ENCODE data around the gene MRAP.
"Not testable (repeated sequence)": the region's sequence is repeated elsewhere in the genome, so short reads cannot be mapped to it uniquely, and the experiment has no call there.

The MRAP gene

GRCh38 chr21:32298658-32299081 is at the start of gene MRAP:
Gene MRAP (plus strand): TSS chr21:32298855. CDS start chr21:32298972, 117 bp downstream.
- DNase-seq (ENCODE audit: low read depth) = no peak

- no peak for DNase-seq (ENCODE audit: low read depth)
Measured at GRCh38 chr21:32249511-32250280, 49.0 kb upstream of the MRAP start.

- DNase-seq (ENCODE audit: low read depth) = no peak
Measured at GRCh38 chr21:32252136-32252535, 46.5 kb upstream of the MRAP start.

GRCh38 chr21:32253215-32253641 is 45.4 kb upstream of the MRAP start:
- no peak for DNase-seq (ENCODE audit: low read depth)

- DNase-seq (ENCODE audit: low read depth) = no peak
Measured at GRCh38 chr21:32256251-32256650, 42.4 kb upstream of the MRAP start.

- no peak for DNase-seq (ENCODE audit: low read depth)
Measured at GRCh38 chr21:32256873-32257620, 41.6 kb upstream of the MRAP start.

GRCh38 chr21:32257962-32258785 is 40.5 kb upstream of the MRAP start:
- DNase-seq (ENCODE audit: low read depth) = no peak

GRCh38 chr21:32258786-32259048 is 39.9 kb upstream of the MRAP start:
- DNase-seq (ENCODE audit: low read depth) = not testable (repeated sequence)

- no peak for DNase-seq (ENCODE audit: low read depth)
Measured at GRCh38 chr21:32260130-32260529, 38.5 kb upstream of the MRAP start.

- no peak for DNase-seq (ENCODE audit: low read depth)
Measured at GRCh38 chr21:32261929-32262328, 36.7 kb upstream of the MRAP start.

GRCh38 chr21:32265321-32265720 is 33.3 kb upstream of the MRAP start:
- not testable (repeated sequence) for DNase-seq (ENCODE audit: low read depth)

- DNase-seq (ENCODE audit: low read depth) = no peak
Measured at GRCh38 chr21:32270748-32271147, 27.9 kb upstream of the MRAP start.

- no peak for DNase-seq (ENCODE audit: low read depth)
Measured at GRCh38 chr21:32276671-32277070, 22.0 kb upstream of the MRAP start.

- no peak for DNase-seq (ENCODE audit: low read depth)
Measured at GRCh38 chr21:32278103-32278502, 20.6 kb upstream of the MRAP start.

- DNase-seq (ENCODE audit: low read depth) = peak; percentile 97
Measured at GRCh38 chr21:32278518-32279376, 19.9 kb upstream of the MRAP start, which contains the start of gene MIS18A. Gene MIS18A (minus strand): TSS chr21:32279049. CDS start chr21:32279014, 35 bp downstream.

- DNase-seq (ENCODE audit: low read depth) = no peak
Measured at GRCh38 chr21:32279377-32279680, 19.3 kb upstream of the MRAP start.

GRCh38 chr21:32281531-32281930 is 17.1 kb upstream of the MRAP start:
- DNase-seq (ENCODE audit: low read depth) = no peak

- no peak for DNase-seq (ENCODE audit: low read depth)
Measured at GRCh38 chr21:32282992-32283391, 15.7 kb upstream of the MRAP start.

- no peak for DNase-seq (ENCODE audit: low read depth)
Measured at GRCh38 chr21:32285476-32285875, 13.2 kb upstream of the MRAP start.

GRCh38 chr21:32297449-32297848 is 1.2 kb upstream of the MRAP start:
- no peak for DNase-seq (ENCODE audit: low read depth)

- no peak for DNase-seq (ENCODE audit: low read depth)
Measured at GRCh38 chr21:32298148-32298559, 501 bp upstream of the MRAP start.

GRCh38 chr21:32299695-32300094 is 1.0 kb downstream of the MRAP start:
- DNase-seq (ENCODE audit: low read depth) = no peak
